HG03103 (cell line): ENCODE data around the gene TMEM106C.

Source experiments
- ATAC-seq: cut with Tn5 transposase; IDR thresholded peaks from one replicate; pipeline ENCODE4 v1.9.1; 2021; ENCODE audit warnings: low read depth; ENCODE audit not compliant: unreplicated experiment

The TMEM106C gene

DNA sequence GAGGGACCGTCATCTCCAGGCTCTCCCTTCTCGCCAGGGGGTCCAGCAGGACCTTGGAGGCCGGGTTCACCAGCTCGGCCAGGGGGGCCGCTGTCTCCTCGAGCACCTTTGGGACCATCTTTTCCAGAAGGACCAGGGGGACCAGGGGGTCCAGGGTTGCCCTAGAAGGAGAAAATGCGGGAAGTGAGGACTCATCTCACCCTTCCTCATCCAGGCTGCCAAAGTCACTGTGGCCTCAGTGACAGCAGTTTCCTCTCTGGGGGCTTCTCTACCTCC, 15.1 kb downstream of the TMEM106C start:
- ATAC-seq: no peak

DNA sequence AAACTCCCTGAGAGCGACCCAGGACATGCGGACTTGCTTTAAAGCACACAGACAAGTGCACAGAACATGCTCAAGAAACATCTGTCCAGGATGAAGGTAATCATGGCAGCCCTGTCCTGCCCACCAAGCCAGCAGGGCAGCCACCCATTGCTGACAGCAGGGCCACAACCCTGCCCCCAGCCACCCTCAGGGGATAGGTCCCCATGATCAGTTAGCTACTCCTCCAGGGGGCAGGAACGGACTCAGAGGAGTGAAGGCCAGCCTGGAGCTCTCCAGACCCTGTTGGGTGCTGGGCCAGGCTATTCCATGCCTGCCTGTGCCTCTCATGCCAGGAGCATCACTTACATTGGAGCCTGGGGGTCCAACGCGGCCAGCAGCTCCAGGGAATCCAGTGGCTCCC, 15.8 kb downstream of the TMEM106C start:
- ATAC-seq: no peak

DNA sequence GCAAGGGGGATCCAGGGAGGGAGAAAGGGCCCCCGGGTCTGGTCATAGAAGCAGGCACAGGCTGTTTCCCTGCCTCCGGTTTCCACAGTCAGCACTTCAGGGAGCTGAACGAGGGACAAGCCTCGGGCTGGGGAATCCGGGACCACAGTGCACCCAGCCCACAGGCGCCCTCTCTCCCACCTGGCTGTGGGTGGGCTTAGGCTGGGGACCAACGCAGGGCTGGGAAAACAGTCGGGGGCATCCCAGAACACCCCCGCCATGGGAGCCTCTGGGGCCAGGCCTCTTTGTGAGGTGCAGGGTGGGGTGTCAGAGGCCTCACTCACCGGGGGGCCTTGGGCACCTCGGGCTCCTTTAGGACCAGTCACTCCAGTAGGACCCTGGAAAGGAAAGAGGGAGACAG, 16.3 kb downstream of the TMEM106C start:
- no peak for ATAC-seq

DNA sequence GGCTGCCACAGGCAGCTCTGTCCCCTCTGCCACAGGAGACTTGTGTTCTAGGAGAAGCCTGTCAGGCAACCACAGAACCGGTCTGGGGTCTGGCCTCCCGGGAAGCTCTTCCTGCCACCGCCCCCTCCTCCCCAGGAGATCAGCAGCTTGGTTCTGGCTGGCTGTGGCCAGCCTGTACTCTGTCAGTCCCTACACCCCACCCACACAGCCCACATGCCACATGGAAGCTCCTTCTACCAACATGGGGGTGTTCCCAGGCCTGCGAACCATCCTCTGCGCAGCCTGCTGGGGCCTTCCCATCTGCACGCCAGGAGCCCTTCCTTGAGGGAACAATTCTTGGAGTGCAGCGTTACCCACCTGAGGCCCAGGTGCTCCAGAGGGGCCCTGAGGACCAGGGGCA, 16.8 kb downstream of the TMEM106C start:
- ATAC-seq: no peak

DNA sequence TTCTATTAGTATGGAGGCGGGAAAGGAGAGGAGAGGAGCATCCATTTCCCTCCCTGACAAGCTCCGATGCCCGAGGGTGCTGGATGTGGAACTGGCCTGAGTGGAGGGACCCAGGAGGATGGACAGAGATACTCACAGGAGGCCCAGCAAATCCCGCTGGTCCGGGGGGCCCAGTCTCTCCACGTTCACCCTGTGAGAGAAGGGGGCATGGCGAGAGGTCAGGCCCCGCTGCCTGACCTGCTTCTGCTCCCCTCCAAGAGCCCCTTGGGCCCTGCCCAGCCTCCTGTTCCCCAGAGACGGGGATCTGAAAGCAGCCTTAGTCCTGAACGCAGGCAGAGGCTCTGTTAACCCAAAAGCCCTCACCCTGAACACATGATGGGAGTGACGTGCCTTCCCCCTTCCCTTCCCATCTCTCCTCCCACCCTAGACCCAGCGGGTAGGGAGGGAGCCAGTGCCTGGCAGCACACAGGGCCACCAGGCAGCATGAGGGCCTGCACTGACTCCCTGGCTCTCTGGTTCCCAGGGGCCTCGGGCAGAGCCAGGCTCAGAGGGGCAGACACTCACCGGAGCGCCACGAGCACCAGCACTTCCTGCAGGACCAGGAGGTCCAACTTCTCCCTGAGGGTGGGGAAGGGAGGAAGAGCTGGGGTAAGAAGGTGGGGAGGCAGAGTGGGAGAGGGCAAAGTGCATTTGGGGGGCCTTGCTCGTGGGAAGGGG, 17.5 kb downstream of the TMEM106C start:
- ATAC-seq: no peak

DNA sequence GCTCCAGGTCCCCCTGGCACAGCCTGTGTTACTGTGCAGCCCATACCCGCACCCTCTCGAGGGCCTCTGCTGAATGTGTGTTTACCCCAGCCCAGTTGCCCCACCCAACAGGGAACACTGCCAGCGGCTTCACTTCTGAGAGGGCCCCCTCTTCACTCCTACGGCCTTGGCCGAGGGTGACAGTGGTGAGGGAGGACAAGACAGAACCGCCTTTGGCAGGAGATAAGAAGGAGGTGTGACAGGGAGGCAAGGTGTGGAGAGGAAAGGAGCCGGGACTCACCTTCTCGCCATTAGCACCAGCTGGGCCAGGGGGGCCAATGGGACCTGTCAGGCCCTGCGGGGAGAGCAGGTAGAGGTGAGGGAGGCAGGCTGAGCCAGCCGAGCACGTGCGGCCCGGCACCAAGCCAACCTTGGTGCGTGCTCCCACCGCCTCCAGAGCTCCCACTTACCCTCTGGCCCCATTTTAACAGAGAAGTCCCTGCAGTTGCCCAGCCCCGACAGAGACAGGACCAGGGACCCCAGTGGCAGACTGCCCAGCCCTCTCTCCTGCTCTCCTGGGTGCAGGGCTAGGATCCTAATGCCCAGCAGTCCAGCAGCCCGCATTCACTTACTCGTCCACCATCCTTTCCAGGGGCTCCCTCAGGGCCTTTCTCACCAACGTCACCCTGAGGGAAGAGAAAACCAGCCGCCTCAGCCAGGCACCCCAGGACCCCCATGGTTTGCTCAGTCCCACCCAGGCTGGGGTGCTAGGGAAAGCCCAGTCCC, 18.3 kb downstream of the TMEM106C start:
- no peak for ATAC-seq

DNA sequence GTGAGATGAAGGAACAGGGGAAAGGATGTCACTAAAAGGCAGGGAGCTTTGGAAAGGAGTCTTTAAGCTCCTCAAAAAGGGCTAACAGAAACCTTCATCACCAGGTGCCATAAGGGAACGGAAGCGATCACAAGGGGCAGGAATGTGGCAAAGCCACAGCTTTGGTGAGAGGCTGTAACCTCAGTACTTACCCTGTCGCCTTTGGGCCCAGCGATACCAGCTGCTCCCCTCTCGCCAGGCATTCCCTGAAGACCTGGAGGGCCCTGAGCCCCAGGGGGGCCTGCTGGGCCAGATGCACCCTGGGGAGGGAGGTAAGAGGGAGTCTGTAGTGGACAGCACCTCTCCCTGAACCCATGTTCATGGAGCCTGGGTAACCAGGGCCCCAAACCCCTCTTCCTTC, 18.9 kb downstream of the TMEM106C start:
- ATAC-seq: no peak

DNA sequence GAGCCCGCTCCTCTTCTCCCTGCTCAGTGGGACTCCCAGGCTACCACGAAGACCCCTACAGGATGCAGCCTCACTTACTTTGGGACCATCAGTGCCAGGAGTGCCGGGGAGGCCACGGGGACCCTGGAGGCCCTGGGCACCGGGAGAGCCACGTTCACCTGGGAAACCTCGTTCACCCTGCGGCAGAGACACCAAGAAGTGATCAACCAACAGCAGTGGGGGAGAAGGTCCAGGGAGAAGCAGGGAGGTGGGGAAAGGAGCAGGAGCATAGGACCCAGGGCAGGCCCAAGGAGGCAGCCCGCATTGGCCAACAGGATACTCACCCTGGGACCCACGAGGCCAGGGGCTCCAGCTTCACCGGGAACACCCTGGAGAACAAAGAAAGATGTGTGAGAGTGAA, 19.4 kb downstream of the TMEM106C start:
- ATAC-seq: no peak

DNA sequence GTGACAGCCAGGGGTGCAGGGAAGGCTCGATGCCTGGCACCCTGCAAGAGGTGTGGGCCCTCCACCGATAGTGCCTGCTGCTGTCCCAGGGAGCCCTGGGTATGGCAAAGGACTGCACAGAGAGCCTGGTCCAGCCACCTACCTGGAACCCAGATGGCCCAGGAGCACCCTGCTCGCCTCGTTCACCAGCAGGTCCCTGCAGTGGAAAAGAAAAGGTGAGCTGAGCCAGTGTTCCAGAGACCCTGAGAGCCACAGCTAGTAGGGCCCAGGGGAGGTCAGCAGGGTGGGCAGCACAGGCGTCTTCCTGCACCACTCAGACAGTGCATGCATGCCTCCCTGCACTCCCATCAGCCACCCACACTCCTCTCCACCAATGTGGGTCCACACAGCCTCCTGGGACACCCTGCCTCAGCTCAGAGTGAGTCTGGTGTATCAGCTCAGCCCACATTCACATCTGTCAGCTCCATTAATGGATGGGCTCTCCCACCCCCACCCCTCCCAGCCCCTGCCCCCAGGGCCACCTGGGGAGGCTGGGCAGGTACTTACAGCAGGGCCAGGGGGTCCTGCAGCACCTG, 20.2 kb downstream of the TMEM106C start:
- ATAC-seq: no peak

DNA sequence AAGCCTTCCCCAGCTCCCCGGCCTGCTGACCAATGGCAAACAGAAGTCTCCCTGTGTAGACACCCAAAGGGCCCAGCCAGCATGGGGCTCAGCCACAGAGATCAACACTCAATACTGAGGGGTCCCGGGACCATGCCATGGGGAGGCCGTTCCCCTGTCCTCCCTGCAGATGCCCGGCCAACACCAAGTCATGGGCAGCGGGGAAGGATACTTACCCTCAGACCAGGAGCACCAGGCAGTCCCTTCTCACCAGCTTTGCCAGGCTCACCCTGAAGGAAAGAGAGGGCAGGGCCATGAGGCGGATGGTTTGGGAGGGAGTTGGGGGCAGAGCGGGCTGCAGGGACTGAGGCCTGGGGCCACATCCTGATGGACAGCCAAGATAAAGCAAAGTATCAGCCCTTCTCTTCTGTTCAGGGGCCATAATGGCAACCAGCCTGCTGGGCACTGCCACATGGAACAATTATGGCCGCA, 21.0 kb downstream of the TMEM106C start:
- no peak for ATAC-seq

DNA sequence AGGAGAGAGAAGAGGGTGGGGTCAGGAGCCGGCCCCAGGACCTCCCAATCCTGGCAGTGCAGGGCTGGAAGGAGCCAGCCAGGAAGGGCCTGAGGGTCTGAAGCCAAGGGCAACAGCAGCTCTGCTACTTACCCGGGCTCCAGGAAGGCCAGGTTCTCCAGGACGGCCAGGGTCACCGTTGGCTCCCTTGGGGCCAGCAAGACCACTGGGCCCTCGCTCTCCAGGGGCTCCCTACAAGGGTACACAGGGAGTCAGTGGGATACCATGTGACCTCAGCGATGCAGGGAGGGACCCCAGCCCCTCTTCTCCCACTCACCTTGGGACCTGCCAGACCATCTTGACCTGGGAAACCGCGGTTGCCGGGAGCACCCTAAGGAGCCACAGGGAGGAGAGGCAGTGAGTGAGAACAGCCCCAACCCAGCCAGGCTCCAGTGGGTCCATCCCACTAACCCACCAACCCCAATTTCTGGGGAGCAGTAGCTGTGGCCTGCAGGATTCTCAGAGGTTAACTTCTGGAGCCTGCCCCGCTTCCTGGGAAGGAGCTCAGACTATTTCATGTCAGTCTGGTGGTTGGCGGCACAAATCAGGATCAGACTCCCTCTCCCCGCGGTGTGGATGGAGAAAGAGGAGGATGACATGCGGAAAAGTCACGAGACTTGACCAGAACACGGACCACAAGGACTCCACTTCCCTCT, 22.3 kb downstream of the TMEM106C start:
- no peak for ATAC-seq

DNA sequence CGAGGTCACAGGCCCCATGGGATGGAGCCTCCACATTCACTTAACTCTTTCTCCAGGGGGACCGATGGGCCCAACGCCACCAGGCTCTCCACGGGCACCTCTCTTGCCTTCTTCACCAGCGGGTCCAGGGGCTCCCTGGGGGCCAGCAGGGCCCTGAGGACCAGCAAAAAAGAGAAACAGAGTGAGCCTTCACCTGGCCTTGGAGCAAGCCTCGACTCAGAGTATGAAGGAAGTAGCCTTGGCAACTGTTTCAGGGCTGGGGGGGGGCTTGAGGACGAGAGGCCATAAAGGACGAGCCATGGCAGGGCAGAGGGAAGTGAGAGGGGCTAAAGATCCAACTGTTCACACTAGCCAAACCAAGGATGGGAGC, 22.9 kb downstream of the TMEM106C start:
- no peak for ATAC-seq

DNA sequence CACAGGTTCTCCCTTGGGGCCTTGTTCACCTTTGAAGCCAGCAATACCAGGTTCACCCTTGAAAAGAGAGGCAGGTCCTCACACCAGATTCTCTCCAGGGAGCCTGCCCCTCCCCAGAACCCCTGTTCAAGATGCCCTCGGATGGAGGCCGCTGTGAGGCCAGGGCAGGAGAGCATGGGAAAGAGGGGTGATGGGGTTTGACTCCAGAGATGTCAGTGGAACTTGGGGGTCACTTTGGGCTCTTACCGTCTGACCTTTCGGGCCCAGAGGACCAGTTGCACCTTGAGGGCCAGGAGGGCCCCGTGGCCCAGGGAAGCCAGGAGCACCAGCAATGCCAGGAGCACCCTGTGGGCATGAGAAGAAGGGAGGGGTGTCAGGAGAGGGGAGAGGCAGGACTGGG, 23.4 kb downstream of the TMEM106C start:
- ATAC-seq: no peak

DNA sequence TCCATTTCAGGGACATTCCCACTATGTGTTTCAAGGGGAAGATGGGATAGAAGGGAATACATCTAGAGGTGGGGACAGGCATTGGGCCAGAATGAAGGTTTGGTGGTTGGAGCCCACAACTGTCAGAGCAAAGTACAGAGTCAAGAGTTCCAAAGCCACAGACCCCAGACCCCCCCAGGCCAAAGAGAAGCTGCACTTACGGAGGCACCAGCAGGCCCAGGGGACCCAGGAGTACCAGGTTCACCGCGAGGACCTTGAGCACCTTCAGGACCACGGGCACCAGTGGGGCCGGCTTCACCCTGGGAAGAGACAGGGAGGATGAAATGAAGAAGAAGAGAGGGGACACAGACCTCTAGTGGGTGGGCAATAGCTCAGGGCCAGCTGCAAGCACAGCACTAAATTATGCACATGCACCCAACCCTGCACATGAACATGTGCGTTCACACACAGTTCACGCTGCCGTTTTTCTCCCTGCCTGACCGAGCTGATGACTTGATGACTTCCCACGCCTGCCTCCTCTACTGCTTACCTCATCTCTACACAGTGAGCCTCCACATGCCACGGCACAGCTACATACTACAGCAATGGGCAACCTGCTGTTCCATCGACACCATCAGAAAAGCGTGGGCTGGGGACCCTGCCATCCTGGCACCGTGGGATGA, 24.1 kb downstream of the TMEM106C start:
- ATAC-seq: no peak

DNA sequence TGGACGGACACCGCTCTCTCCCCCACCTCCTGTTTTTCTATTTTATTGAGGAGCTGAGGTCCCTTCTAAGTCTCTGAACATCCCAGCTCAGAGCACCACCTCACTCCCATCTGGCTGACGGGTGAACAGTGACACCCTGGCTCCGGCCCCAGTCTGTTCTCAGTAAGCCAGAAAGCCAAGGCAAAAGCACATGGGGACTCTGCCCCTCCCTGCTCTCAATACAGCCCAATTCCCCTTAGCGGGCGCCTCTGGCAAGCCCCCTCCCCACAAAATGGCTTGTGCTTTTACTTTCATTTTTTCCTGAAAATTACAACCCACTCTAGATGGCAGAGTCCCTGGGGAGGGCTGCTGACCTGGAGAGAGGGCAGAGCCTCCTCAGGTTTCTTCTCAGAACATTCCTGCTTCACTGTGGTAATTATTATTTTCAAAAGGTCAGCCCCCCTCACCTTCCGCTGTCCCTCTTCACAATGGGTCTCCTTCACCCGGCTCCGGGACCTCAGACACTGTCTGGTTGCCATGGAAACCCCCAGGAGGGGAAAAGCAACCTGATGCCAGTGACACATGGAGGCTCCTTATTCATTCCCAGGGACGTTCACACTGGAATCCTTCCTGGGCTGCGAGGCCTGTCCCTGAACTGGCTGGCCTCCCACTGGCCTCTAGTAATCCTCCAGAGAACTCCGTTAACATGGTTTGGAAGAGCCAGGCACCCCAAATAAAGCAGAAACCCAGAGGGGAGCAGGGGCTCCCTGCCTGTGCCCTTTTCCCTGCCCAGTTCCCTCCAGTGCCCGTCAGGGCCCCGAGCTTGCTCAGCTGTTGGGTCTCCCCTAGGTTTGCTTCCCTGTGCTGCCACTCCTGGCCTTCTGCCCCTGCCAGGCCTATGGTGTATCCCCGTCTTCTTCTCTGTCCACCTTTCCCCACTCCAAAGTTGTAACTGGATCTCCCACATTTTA, 25.0 kb downstream of the TMEM106C start:
- no peak for ATAC-seq

DNA sequence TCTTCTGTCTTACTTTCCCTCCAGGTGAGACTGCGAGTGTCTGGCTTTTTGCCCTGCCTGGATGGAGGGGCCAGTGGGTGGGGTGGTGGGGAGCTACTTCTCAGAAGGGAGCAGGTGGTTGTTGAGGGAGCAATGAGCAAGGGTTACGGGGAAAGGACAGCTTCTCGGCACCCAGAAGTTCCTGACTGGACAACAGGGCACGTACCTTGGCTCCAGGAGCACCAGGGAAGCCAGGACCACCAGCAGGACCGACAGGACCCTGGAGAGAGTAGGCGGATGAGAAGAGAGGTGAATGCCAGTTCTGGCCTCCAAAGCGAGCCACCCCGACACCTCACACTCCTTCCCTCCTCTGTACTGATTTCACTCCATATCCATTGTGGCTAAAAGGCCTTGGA, 25.6 kb downstream of the TMEM106C start:
- no peak for ATAC-seq

DNA sequence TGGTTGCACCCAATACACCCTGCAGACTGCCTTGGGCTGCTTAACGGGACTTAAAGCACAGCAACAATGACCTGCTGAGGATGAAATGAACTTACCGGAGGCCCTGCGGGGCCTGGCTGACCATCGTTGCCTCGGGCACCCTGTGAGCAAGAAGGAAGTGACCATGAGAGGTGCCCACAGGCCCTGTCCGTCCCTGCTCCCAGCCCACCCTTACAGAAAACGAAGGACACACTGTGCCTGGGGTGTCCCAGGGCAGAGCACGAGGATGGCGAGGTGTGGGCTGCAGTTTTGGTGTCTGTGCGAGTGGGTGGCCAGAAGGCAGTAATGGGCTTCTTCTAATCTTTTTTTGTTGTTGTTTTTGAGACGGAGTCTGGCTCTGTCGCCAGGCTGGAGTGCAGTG, 26.3 kb downstream of the TMEM106C start:
- ATAC-seq: no peak

DNA sequence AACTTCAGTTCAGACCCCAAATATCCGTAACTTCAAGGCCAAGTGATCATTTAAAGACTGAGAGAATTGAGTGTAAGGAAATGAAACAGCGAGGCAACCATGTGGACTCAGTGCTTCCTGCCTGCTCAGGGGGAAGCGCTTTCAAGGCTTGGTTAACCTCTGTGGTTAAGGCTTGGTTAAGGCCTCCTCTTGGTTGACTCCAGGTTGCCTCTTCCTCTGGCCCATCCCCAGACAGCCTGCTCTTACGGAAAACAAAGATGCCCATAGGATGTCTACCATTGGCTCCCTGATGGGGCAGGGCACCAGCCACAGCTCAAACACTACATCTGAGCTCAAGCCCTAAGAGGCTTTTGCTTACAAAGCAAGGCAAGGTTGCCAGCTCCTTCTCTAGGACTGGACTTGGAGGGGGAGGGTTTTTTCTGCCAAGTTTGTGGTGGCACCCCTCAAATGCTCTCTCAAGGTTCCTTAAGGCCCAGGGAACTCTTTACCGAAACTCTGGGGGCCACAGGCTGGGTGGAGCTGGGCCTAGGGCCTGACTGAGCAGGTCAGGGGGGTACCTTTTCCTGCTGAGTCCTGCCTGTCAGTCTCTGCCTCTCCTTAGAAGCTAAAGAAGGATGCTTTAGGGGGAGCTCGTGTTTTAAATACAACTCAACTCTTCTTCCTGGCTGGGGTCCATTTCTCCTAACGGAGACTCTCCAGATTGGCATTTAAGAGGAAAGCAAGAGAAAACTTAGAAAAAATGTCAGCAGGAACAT, 27.1 kb downstream of the TMEM106C start:
- peak; percentile 89 for ATAC-seq
